Left renal cortex interstitium (tissue), 4 donors: Measurements from ENCODE around the gene ZNF462. TPM values are rescaled to one million over a fixed set of nuclear protein-coding genes. Genes with fewer than 3 reads are reported as not detected.
A peak's percentile ranks its signal among the peaks of the same experiment; 100 is the strongest.
"Not testable (repeated sequence)": the region's sequence is repeated elsewhere in the genome, so short reads cannot be mapped to it uniquely, and the experiment has no call there.

Source experiments
- DNase-seq, 4 donors: peaks; one replicate each; pipeline ENCODE4 v3.0.0-alpha.2; 2013; ENCODE audit warnings: low read depth in 4 of 4, low spot score in 2 of 4, missing footprints in 1 of 4
- polyA plus RNA-seq, 4 donors: library from polyadenylated mRNA; unstranded; fragments of 120-200 nt; gene quantifications; one replicate each; pipeline ENCODE4 v1.2.1, GENCODE V29; 2013; ENCODE audit not compliant: insufficient read length in 4 of 4

The ZNF462 gene
- 10 to 100 TPM; 18.9 to 34.3 (median 25.3) TPM for polyA plus RNA-seq

GRCh38 chr9:106862821-106863720, at the start of gene ZNF462:
Gene ZNF462 (plus strand): TSS chr9:106863166. CDS start chr9:106923384, 60,218 bp downstream.
- DNase-seq, result peak; percentile 60 to 90 (median 68)

GRCh38 chr9:106816524-106816923, 46.4 kb upstream of the ZNF462 start:
- no peak for DNase-seq

GRCh38 chr9:106818034-106818433, 44.9 kb upstream of the ZNF462 start:
- DNase-seq, result no peak

- no peak for DNase-seq
Measured at GRCh38 chr9:106820866-106821265, 42.1 kb upstream of the ZNF462 start.

- no peak for DNase-seq
Measured at GRCh38 chr9:106828070-106828469, 34.9 kb upstream of the ZNF462 start.

GRCh38 chr9:106828965-106829364, 34.0 kb upstream of the ZNF462 start:
- no peak for DNase-seq

- DNase-seq, result no peak
Measured at GRCh38 chr9:106829666-106830408, 33.1 kb upstream of the ZNF462 start.

- DNase-seq, result no peak
Measured at GRCh38 chr9:106830527-106831150, 32.3 kb upstream of the ZNF462 start.

GRCh38 chr9:106834888-106835287, 28.1 kb upstream of the ZNF462 start:
- DNase-seq, result no peak

- DNase-seq, result no peak
Measured at GRCh38 chr9:106835840-106836239, 27.1 kb upstream of the ZNF462 start.

- no peak for DNase-seq
Measured at GRCh38 chr9:106843371-106843770, 19.6 kb upstream of the ZNF462 start.

- DNase-seq, result no peak
Measured at GRCh38 chr9:106846307-106846706, 16.7 kb upstream of the ZNF462 start.

- DNase-seq, result no peak
Measured at GRCh38 chr9:106846857-106847256, 16.1 kb upstream of the ZNF462 start.

GRCh38 chr9:106851640-106852039, 11.3 kb upstream of the ZNF462 start:
- DNase-seq, result not testable (repeated sequence)

- DNase-seq, result no peak
Measured at GRCh38 chr9:106857811-106858470, 5.0 kb upstream of the ZNF462 start.

- DNase-seq, result peak in 3 of 4 donors; percentile 54 to 65 (median 57)
Measured at GRCh38 chr9:106859957-106860720, 2.8 kb upstream of the ZNF462 start.

GRCh38 chr9:106860721-106861639, 2.0 kb upstream of the ZNF462 start:
- DNase-seq, result peak in 3 of 4 donors; percentile 51 to 85 (median 52)

- no peak for DNase-seq
Measured at GRCh38 chr9:106861640-106862109, 1.3 kb upstream of the ZNF462 start.
